HEK293T (cell line): Measurements from ENCODE around the gene PCDH9.

Source experiments
- ARNT ChIP-seq: fragments of 450-650 bp; IDR thresholded peaks from 2 replicates; pipeline ENCODE4 v1.6.1; 2017; ENCODE audit warnings: mild to moderate bottlenecking
- BHLHE40 ChIP-seq: fragments of 450-650 bp; IDR thresholded peaks from 2 replicates; pipeline ENCODE4 v1.6.1; 2016; ENCODE audit warnings: mild to moderate bottlenecking, moderate library complexity, borderline replicate concordance
- ELF4 ChIP-seq: fragments of 450-650 bp; IDR thresholded peaks from 2 replicates; pipeline ENCODE4 v1.6.1; 2017; ENCODE audit warnings: antibody characterized with exemption
- FOXA1 ChIP-seq: fragments of 450-650 bp; IDR thresholded peaks from 2 replicates; pipeline ENCODE4 v1.6.1; 2016; ENCODE audit warnings: mild to moderate bottlenecking
- FOXK2 ChIP-seq: fragments of 450-650 bp; IDR thresholded peaks from 2 replicates; pipeline ENCODE4 v1.6.1; 2016; ENCODE audit warnings: mild to moderate bottlenecking
- FOXM1 ChIP-seq: fragments of 450-650 bp; IDR thresholded peaks from 2 replicates; pipeline ENCODE4 v1.6.1; 2017; ENCODE audit warnings: mild to moderate bottlenecking, borderline replicate concordance
- HDGF ChIP-seq: fragments of 450-650 bp; IDR thresholded peaks from 2 replicates; pipeline ENCODE4 v1.6.1; 2017; ENCODE audit warnings: antibody characterized with exemption, borderline replicate concordance
- L3MBTL2 ChIP-seq: fragments of 450-650 bp; conservative IDR thresholded peaks from 2 replicates; pipeline ENCODE4 v1.6.1; 2016; ENCODE audit warnings: mild to moderate bottlenecking
- LEF1 ChIP-seq: fragments of 450-650 bp; IDR thresholded peaks from 2 replicates; pipeline ENCODE4 v1.6.1; 2017; ENCODE audit warnings: mild to moderate bottlenecking, borderline replicate concordance
- NFRKB ChIP-seq: fragments of 450-650 bp; IDR thresholded peaks from 2 replicates; pipeline ENCODE4 v1.6.1; 2016; ENCODE audit warnings: mild to moderate bottlenecking, moderate library complexity
- SP1 ChIP-seq: fragments of 450-650 bp; IDR thresholded peaks from 2 replicates; pipeline ENCODE4 v1.6.1; 2017
- SUZ12 ChIP-seq: fragments of 450-650 bp; IDR thresholded peaks from 2 replicates; pipeline ENCODE4 v1.6.1; 2016; ENCODE audit warnings: mild to moderate bottlenecking
- TARDBP ChIP-seq: fragments of 450-650 bp; IDR thresholded peaks from 2 replicates; pipeline ENCODE4 v1.6.1; 2016
- TF ChIP-seq, protein P1 (sequence below): fragments of 450-650 bp; IDR thresholded peaks from 2 replicates; pipeline ENCODE4 v1.6.1; 2016

- TF ChIP-seq FOXA1: no peak
- TF ChIP-seq BHLHE40: no peak
- TF ChIP-seq HDGF: no peak
- no peak for TF ChIP-seq ELF4
- TF ChIP-seq ARNT: no peak
- TF ChIP-seq SP1: no peak
- no peak for TF ChIP-seq LEF1
- no peak for TF ChIP-seq SUZ12
- TF ChIP-seq FOXM1: no peak
- TF ChIP-seq, protein P1, sequence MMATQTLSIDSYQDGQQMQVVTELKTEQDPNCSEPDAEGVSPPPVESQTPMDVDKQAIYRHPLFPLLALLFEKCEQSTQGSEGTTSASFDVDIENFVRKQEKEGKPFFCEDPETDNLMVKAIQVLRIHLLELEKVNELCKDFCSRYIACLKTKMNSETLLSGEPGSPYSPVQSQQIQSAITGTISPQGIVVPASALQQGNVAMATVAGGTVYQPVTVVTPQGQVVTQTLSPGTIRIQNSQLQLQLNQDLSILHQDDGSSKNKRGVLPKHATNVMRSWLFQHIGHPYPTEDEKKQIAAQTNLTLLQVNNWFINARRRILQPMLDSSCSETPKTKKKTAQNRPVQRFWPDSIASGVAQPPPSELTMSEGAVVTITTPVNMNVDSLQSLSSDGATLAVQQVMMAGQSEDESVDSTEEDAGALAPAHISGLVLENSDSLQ: no peak
- no peak for TF ChIP-seq TARDBP
- no peak for TF ChIP-seq FOXK2
- no peak for TF ChIP-seq L3MBTL2
- no peak for TF ChIP-seq NFRKB
Observed at GRCh38 chr13:67086260-67086659, 143.9 kb downstream of the PCDH9 start.
